GM12874 (cell line): ENCODE measurements around the gene PACS2.

Experiments used
- CTCF ChIP-seq: IDR thresholded peaks from 2 replicates; pipeline ENCODE4 v1.5.1; 2011; ENCODE audit warnings: low read depth, mild to moderate bottlenecking, control low read depth, low read length, moderate library complexity; ENCODE audit not compliant: insufficient read depth

Gene PACS2

GRCh38 chr14:105385322-105385637 lies 70.7 kb downstream of the PACS2 start:
- TF ChIP-seq CTCF: no peak

- TF ChIP-seq CTCF: no peak
Observed at GRCh38 chr14:105385698-105386365, 71.3 kb downstream of the PACS2 start.

GRCh38 chr14:105386581-105387529 lies 72.3 kb downstream of the PACS2 start:
- TF ChIP-seq CTCF: no peak

GRCh38 chr14:105387530-105387922 lies 73.0 kb downstream of the PACS2 start:
- TF ChIP-seq CTCF: no peak

- no peak for TF ChIP-seq CTCF
Observed at GRCh38 chr14:105388110-105388951, 73.8 kb downstream of the PACS2 start.

- no peak for TF ChIP-seq CTCF
Observed at GRCh38 chr14:105388976-105389375, 74.4 kb downstream of the PACS2 start.

- TF ChIP-seq CTCF: no peak
Observed at GRCh38 chr14:105389534-105389933, 75.0 kb downstream of the PACS2 start.
